Aorta (tissue), 5 donors: ENCODE measurements around the gene CWC27. TPM values are rescaled to one million over a fixed set of nuclear protein-coding genes. Genes with fewer than 3 reads are reported as not detected.
"Not testable (repeated sequence)": the region's sequence is repeated elsewhere in the genome, so short reads cannot be mapped to it uniquely, and the experiment has no call there.

Experiments used
- ATAC-seq: fragments of 200-7000 bp; cut with Tn5 transposase; one replicate; pipeline ENCODE4 v1.9.1; 2022; ENCODE audit warnings: moderate library complexity; ENCODE audit not compliant: low FRiP score
- DNase-seq, 2 donors: peaks; one replicate each; pipeline ENCODE4 v3.0.0-alpha.2; 2020
- H3K27ac ChIP-seq, 2 donors: one replicate each; pipeline ENCODE4 v1.5.1; 2013; ENCODE audit warnings: low read length in 2 of 2, mild to moderate bottlenecking in 2 of 2, moderate library complexity in 2 of 2, control low read depth in 1 of 2, inconsistent platforms in 1 of 2, low read depth in 1 of 2
- H3K27me3 ChIP-seq, 2 donors: one replicate each; pipeline ENCODE4 v1.6.1; 2013; ENCODE audit warnings: control low read depth in 1 of 2, low read length in 1 of 2, mild to moderate bottlenecking in 1 of 2, moderate library complexity in 1 of 2; ENCODE audit not compliant: insufficient read depth in 2 of 2, control insufficient read depth in 1 of 2
- H3K36me3 ChIP-seq, 2 donors: one replicate each; pipeline ENCODE4 v1.6.1; 2013; ENCODE audit warnings: control low read depth in 1 of 2, low read length in 1 of 2, mild to moderate bottlenecking in 1 of 2; ENCODE audit not compliant: insufficient read depth in 2 of 2, control insufficient read depth in 1 of 2
- H3K4me1 ChIP-seq, 2 donors: one replicate each; pipeline ENCODE4 v1.6.1; 2013; ENCODE audit warnings: low read length in 2 of 2, control low read depth in 1 of 2, mild to moderate bottlenecking in 1 of 2, moderate library complexity in 1 of 2; ENCODE audit not compliant: insufficient read depth in 2 of 2, control insufficient read depth in 1 of 2
- H3K4me3 ChIP-seq, 2 donors: one replicate each; pipeline ENCODE4 v1.5.1; 2013; ENCODE audit warnings: low read length in 2 of 2, control low read depth in 1 of 2, mild to moderate bottlenecking in 1 of 2
- H3K9me3 ChIP-seq: one replicate; pipeline ENCODE4 v1.6.1; 2013; ENCODE audit warnings: mild to moderate bottlenecking, low read length; ENCODE audit not compliant: control insufficient read depth
- WGBS, 2 donors: extraction: QIAGEN DNeasy Blood & Tissue Kit; methylation state at CpG; one replicate each; pipeline ENCODE4 v1.1.7; 2013; 5-methylcytosine and 5-hydroxymethylcytosine counted together
- intact Hi-C, 2 donors: fragments of 100-400 bp; cut with DNase I; formaldehyde crosslinking; loops; one replicate each; pipeline versions ENCODE4 v1.14.2 to v1.15.0; 2022
- polyA plus RNA-seq, 2 donors: library from polyadenylated mRNA; stranded (reverse); fragments of 200-250 nt; gene quantifications; one replicate each; pipeline ENCODE4 v1.2.3, GENCODE V29; 2013
- total RNA-seq, 2 donors: library from RNA; stranded (reverse); fragmentation: NEBNext Ultra II Directional; extraction: Animal tissue kit (Norgen Biotek cat#: 25700); gene quantifications; one replicate each; pipeline ENCODE4 v1.2.1, GENCODE V29; 2021
- donor health status: healthy with polysubstance abuse.
- donor health status: Bipolar disorder and iron deficiency.
- donor health status: DM: no; HTN: no; CAD: no.
- donor health status: DM: no; HTN: no; CAD: no.
- donor health status: DM: yes; HTN: yes; CAD: no.

CWC27 gene
- total and polyA plus RNA-seq, 4 donors: 12.9 to 20.7 (median 17.6) TPM

DNA sequence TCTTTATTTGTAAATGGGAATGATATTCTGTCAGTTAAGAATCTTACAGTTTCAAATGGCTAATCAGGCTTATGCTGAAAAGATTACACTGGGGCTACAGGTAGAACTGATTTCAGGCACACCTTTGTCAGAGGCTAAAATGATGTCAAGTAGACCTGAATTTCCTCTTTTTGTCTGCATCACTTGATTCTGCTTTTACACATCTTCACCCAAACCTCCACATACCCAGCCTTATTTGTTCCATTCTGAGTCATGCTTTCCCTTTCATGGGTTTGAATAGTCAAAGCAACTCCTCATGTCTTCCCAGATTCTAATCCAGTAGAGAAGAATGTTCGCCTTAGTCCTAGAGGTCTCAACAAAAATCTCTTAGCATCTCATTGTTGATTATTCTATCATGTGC lies 156.4 kb downstream of the CWC27 start:
- no peaks in the 10 kb centered on the region for H3K36me3 ChIP-seq
- no peaks in the 10 kb centered on the region for H3K27me3 ChIP-seq
- DNase-seq (no peak), ATAC-seq (no peak)
- no peaks in the 10 kb centered on the region for H3K4me1 ChIP-seq
- 97 to 98% methylated on average over 1 of the region's 1 CpG for WGBS, 2 donors
- H3K4me3 ChIP-seq: no peak overlapping the region
- H3K9me3 ChIP-seq: no peaks in the 10 kb centered on the region
- intact Hi-C loops: no loop called here
- no peak overlapping the region for H3K27ac ChIP-seq

GRCh38 chr5:64929833-64930232 lies 161.1 kb downstream of the CWC27 start:
- DNase-seq: no peak
- Histone ChIP-seq H3K36me3 (no peaks in the 10 kb centered on the region), H3K9me3 (no peaks in the 10 kb centered on the region), H3K27ac (no peak overlapping the region), H3K4me3 (no peak overlapping the region), H3K4me1 (no peaks in the 10 kb centered on the region), H3K27me3 (no peaks in the 10 kb centered on the region)
- WGBS, 2 donors: 98 to 99% methylated on average over 1 of the region's 1 CpG
- intact Hi-C loops: no loop called here
- ATAC-seq: no peak

DNA sequence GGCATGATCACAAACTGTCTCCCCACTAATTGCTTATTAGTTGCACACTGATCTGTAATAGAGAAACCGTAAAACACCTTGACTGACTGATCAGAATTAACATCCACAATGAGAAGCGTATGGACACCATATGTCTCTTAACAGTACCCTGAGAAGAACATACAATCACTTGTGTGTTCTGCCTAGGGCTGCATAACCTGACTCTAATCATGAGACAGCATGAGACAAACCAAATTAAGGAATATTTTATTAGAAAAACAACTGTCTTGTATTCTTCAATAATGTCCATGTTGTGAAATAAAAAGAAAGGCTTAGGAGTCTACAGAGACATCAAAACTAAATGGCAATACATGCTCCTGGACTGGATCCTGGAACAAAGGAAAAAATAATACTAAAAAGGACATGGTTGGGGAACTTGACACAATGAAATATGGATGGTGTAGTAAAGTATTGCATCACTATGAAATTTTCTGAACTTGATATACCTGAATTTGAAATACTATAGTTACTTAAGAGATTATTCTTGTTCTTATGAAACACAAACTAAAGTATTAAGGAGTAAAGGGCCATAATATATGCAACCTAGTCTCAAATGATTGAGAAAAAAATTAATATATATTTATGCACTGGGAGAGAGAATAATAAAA lies 162.1 kb downstream of the CWC27 start:
- no peak for ATAC-seq
- intact Hi-C loops: no loop called here
- WGBS, 2 donors: 91 to 95% methylated on average over 2 of the region's 2 CpGs

GRCh38 chr5:64939422-64939771 lies 170.7 kb downstream of the CWC27 start:
- DNase-seq, H3K36me3 ChIP-seq, H3K9me3 ChIP-seq, ATAC-seq, intact Hi-C loops, H3K4me1 ChIP-seq, H3K4me3 ChIP-seq, H3K27me3 ChIP-seq: not testable (repeated sequence)
- 73 to 87% methylated on average over 4 of the region's 4 CpGs for WGBS, 2 donors
- peak overlapping the region in 1 of 2 donors; percentile 40 for H3K27ac ChIP-seq

More for the DNA sequence above, 162.1 kb downstream of the CWC27 start:
- no peak overlapping the region for H3K27ac ChIP-seq
- H3K27me3 ChIP-seq: no peaks in the 10 kb centered on the region
- H3K4me3 ChIP-seq: no peak overlapping the region
- H3K36me3 ChIP-seq: no peaks in the 10 kb centered on the region
- H3K4me1 ChIP-seq: no peaks in the 10 kb centered on the region
- H3K9me3 ChIP-seq: no peaks in the 10 kb centered on the region
- DNase-seq: no peak

DNA sequence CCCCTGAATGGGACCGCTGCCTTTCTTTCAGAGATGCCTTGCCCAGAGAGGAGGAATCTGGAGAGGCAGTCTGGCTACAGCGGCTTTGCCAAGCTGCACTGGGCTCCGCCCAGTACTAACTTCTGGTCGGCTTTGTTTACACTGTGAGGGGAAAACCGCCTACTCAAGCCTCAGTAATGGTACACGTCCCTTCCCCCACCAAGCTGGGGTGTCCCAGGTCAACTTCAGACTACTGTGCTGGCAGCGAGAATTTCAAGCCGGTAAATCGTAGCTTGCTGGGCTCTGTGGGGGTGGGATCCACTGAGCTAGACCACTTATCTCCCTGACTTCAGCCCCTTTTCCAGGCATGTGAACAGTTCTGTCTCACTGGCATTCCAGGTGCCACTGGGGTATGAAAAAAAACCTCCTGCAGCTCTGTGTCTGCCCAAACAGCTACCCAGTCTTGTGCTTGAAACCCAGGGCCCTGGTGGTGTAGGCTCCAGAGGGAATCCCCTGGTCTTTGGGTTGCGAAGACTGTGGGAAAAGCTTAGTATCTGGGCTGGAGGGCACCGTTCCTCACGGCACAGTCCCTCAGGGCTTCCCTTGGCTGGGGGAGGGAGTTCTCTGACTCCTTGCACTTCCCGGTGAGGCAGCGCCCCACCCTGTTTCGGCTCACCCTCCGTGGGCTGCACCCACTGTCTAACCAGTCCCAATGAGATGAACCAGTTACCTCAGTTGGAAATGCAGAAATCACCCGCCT lies 171.2 kb downstream of the CWC27 start:
- H3K4me1 ChIP-seq: no peaks in the 10 kb centered on the region
- H3K27me3 ChIP-seq: no peaks in the 10 kb centered on the region
- 46 to 49% methylated on average over 17 of the region's 17 CpGs for WGBS, 2 donors
- intact Hi-C loops: no loop called here
- DNase-seq: peak; percentile 54 to 72
- no peaks in the 10 kb centered on the region for H3K36me3 ChIP-seq
- H3K4me3 ChIP-seq: no peak overlapping the region
- ATAC-seq: peak; percentile 78
- no peak overlapping the region for H3K27ac ChIP-seq
- H3K9me3 ChIP-seq: no peaks in the 10 kb centered on the region

- 67 to 77% methylated on average over 4 of the region's 4 CpGs for WGBS, 2 donors
- H3K27ac ChIP-seq: no peak overlapping the region
- no peaks in the 10 kb centered on the region for H3K27me3 ChIP-seq
- ATAC-seq (no peak), DNase-seq (no peak)
- intact Hi-C loops: no loop called here
- H3K4me3 ChIP-seq: no peak overlapping the region
- no peaks in the 10 kb centered on the region for H3K9me3 ChIP-seq
- H3K36me3 ChIP-seq: no peaks in the 10 kb centered on the region
- peaks cover 0 to 2% of the 10 kb centered on the region in 2 donors for H3K4me1 ChIP-seq
These were observed 173.7 kb downstream of the CWC27 start for GRCh38 chr5:64942460-64942859.

GRCh38 chr5:64944868-64945267 lies 176.1 kb downstream of the CWC27 start:
- H3K36me3 ChIP-seq: no peaks in the 10 kb centered on the region
- H3K27me3 ChIP-seq: no peaks in the 10 kb centered on the region
- no peak overlapping the region for H3K27ac ChIP-seq
- ATAC-seq: no peak
- H3K9me3 ChIP-seq: no peaks in the 10 kb centered on the region
- no peak for DNase-seq
- H3K4me1 ChIP-seq: peaks cover 0 to 2% of the 10 kb centered on the region in 2 donors
- H3K4me3 ChIP-seq: no peak overlapping the region
- intact Hi-C loops: no loop called here

DNA sequence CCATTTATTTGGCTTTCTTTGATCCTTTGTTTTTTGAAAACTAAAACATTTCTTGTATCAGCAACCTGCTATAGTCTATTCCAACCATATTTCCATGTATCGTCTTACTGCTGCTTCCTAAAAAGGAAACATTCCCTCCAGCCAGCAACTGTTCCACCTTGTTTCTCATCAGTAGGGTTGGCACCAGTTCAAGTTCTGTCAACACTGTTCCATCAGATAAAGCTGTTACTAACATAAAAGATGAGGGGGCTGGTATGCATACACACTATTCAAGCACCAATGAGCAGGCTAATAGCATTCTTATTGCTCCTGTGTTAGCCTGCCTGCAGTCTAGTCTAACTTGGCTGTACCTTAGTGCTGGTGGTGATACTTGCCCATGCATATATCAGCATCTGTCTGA lies 178.3 kb downstream of the CWC27 start:
- intact Hi-C loops: no loop called here
- ATAC-seq: no peak
- Histone ChIP-seq H3K4me1 (peaks cover 0 to 2% of the 10 kb centered on the region in 2 donors), H3K36me3 (no peaks in the 10 kb centered on the region), H3K27me3 (no peaks in the 10 kb centered on the region), H3K27ac (no peak overlapping the region), H3K4me3 (no peak overlapping the region), H3K9me3 (no peaks in the 10 kb centered on the region)
- WGBS, 2 donors: 13 to 27% methylated on average over 1 of the region's 1 CpG
- DNase-seq: no peak

DNA sequence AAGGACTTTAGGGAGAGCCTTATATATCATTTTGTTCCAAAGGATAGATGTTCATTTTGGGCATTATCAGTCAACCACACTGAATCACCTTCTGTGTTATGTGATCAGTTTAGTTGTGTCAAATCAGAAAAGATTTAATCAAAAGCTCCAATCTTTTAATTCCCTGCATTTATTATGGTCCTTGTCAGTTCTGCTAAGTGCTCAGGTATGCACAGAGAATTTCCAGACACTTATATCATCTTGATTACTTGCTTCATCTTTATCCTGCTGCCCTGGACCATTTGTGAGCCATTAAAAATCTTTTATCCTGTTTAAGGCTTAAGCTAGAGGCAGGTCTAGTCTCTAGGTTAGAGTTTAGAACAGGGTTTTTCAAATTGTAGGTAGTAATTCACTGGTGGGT lies 179.1 kb downstream of the CWC27 start:
- no peak overlapping the region for H3K4me3 ChIP-seq
- H3K27me3 ChIP-seq: no peaks in the 10 kb centered on the region
- H3K36me3 ChIP-seq: no peaks in the 10 kb centered on the region
- DNase-seq: no peak
- ATAC-seq: no peak
- intact Hi-C loops: no loop called here
- H3K27ac ChIP-seq: no peak overlapping the region
- no peaks in the 10 kb centered on the region for H3K9me3 ChIP-seq
- H3K4me1 ChIP-seq: peaks cover 0 to 2% of the 10 kb centered on the region in 2 donors
